ENCODE measurements around the gene SLC16A5. TPM values are rescaled to one million over a fixed set of nuclear protein-coding genes. Genes with fewer than 3 reads are reported as not detected.
A peak's percentile ranks its signal among the peaks of the same experiment; 100 is the strongest.

SLC16A5 gene
- total and polyA plus RNA-seq, 5 experiments from 2014 or later = 1.4 to 14.8 (median 4.1) TPM

DNA sequence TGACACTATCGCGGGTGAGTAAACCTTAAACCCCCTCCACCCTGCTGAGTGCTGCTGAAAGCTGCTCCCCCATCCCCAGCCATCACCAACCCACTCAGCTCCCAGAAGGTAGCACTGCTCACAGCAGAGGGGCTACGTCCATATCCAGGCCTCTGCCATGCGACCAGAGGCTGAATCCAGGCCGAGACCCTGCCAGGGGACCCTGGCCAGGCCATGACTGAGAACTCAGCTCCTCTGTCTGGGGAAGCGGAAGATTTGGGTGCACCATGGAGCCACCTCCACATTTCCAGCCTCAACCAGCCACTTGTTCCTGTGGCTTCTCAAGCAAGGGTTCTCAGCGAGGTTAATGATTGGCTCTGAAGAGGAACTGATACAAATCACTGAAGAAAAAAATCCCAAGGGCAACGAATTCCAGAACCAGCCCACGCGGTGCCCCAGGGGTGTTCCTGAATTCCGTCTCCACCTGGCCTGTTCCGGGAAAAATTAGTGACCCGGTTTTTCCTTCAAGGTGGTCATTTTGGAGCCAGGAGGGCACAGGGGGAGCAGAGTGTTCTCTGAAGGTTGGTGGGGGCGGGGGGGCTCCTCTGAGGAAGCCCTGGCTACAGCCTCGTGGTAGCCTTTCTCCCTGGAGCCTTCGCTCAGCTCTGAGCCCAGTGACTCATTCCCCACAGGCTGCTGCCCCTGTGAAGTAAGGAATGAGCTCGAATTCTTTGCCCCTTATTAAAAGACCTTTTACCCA, 9.3 kb upstream of the SLC16A5 start:
- Mint-ChIP-seq H3K9me3 (no peaks in the 10 kb centered on the region), H3K4me1 (peaks cover 7 to 21% (median 14%) of the 10 kb centered on the region in 4 donors), H3K4me3 (peak overlapping the region in 7 of 10 donors; percentile 14 to 83 (median 64)), H3K27ac (peak overlapping the region in 1 of 10 donors; percentile 74), H3K36me3 (no peaks in the 10 kb centered on the region), H3K27me3 (no peaks in the 10 kb centered on the region)
- ATAC-seq = peak in 1 of 2 donors; percentile 18
- POLR2A ChIA-PET = interaction anchor here (0.6 to 3.8 kb wide), 10 partner anchors 9 to 66 kb away, joined by 3 to 21 read pairs (median 6); partner anchors contain the start of genes ARMC7, MRPL58 and SLC16A5
- DNase-seq = peak in 1 of 10 donors; percentile 9

DNA sequence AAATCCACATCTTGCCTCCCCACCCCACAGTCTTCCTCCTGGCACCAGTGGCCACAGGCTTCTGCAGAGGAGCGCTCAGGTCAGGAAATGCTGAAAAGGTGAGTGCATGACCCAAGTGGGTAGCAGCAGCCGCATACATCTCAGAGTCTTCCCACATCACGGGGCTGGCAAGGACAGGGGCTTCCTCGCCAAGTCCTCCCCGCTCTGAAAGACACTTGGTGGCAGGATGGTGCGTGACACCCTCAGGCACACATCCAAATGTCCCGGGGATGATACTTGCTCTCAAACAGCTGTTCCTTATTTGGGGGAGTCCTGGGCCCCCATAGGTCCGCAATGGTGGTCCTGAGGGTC, 8.8 kb upstream of the SLC16A5 start:
- H3K4me1 Mint-ChIP-seq = peaks cover 10 to 26% (median 17%) of the 10 kb centered on the region in 4 donors
- POLR2A ChIA-PET = interaction anchor here (1.0 to 1.8 kb wide), 3 partner anchors 25 to 66 kb away, joined by 3 to 5 read pairs (median 4); partner anchors contain the start of gene MRPL58
- H3K27me3 Mint-ChIP-seq = no peaks in the 10 kb centered on the region
- no peaks in the 10 kb centered on the region for H3K9me3 Mint-ChIP-seq
- no peak for ATAC-seq
- no peak for DNase-seq
- peak overlapping the region in 4 of 10 donors; percentile 18 to 51 (median 22) for H3K4me3 Mint-ChIP-seq
- H3K27ac Mint-ChIP-seq = peak overlapping the region in 1 of 10 donors; percentile 74
- no peaks in the 10 kb centered on the region for H3K36me3 Mint-ChIP-seq

GRCh38 chr17:75081611-75082540, 5.9 kb upstream of the SLC16A5 start:
- H3K27me3 Mint-ChIP-seq = no peaks in the 10 kb centered on the region
- peak overlapping the region in 5 of 10 donors; percentile 8 to 77 (median 44) for H3K27ac Mint-ChIP-seq
- peak overlapping the region in 1 of 10 donors; percentile 54 for H3K4me3 Mint-ChIP-seq
- H3K9me3 Mint-ChIP-seq = no peaks in the 10 kb centered on the region
- ATAC-seq (no peak), DNase-seq (no peak)
- H3K4me1 Mint-ChIP-seq = peaks cover 19 to 38% (median 29%) of the 10 kb centered on the region in 4 donors
- H3K36me3 Mint-ChIP-seq = no peaks in the 10 kb centered on the region
- POLR2A ChIA-PET = interaction anchor here (1.1 to 1.4 kb wide), 2 partner anchors 15 to 18 kb away, joined by 3 read pairs; no protein-coding TSS in a partner anchor

DNA sequence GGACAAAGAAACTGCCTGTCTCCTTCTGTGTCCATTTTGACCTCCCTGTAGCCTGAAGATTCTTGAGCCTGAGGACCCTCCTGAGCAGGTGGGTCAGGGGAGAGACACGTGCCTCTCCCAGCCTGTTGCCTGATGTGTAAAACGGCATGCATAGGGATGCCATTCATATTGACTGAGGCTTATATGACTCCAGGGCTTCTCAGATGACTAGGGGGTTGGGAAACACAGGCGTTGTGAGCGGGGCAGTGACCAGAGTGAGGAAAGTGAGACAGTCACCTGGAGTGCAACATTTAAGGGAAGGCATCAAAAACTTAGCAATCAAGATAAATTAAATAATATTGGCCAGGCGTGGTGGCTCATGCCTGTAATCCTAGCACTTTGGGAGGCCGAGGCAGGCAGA, 5.1 kb upstream of the SLC16A5 start:
- Mint-ChIP-seq H3K9me3 (no peaks in the 10 kb centered on the region), H3K4me3 (peak overlapping the region in 2 of 10 donors; percentile 33 to 53), H3K4me1 (peaks cover 15 to 38% (median 30%) of the 10 kb centered on the region in 4 donors), H3K36me3 (no peaks in the 10 kb centered on the region), H3K27ac (peak overlapping the region in 5 of 10 donors; percentile 5 to 50 (median 34)), H3K27me3 (no peaks in the 10 kb centered on the region)
- ATAC-seq (no peak), DNase-seq (no peak)
- POLR2A ChIA-PET = interaction anchor here (1.1 to 1.4 kb wide), 2 partner anchors 15 to 17 kb away, joined by 3 read pairs; no protein-coding TSS in a partner anchor

DNA sequence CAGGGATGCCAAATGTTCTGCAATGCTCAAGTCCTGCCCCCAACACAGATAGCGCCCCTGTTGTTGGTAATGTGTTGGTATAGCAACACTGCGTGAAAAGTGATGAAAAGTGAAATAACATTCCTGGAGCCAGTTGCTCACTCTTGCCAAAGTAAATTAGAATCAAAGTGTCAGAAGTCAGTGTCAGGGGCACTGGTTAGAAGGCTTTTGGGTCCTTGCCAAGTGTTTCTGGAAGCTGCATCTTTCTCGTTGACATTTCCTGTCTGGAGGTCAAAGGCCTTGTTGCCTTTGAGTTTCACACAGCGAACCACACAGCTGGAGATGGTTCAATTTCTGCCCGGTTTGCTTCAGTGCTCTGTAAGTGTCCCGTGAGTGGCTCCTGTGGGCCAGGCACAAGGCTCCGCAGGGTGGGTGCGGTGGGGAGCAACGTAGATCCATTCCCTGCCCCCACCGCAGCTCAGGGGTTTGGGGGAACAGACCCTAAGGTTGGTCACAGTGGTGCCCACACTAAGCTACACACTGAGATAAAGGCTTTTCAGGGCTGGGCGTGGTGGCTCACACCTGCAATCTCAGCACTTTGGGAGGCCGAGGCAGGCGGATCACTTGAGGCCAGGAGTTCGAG, 3.6 kb upstream of the SLC16A5 start:
- peak in 9 of 10 donors; percentile 22 to 76 (median 46) for DNase-seq
- H3K9me3 Mint-ChIP-seq = no peaks in the 10 kb centered on the region

GRCh38 chr17:75086496-75087181, 1.1 kb upstream of the SLC16A5 start:
- H3K27ac Mint-ChIP-seq = peak overlapping the region; percentile 50 to 93 (median 79)
- no peaks in the 10 kb centered on the region for H3K27me3 Mint-ChIP-seq
- DNase-seq = no peak
- peak overlapping the region; percentile 52 to 90 (median 80) for H3K4me3 Mint-ChIP-seq
- peaks cover 32 to 61% (median 54%) of the 10 kb centered on the region in 4 donors for H3K4me1 Mint-ChIP-seq
- H3K9me3 Mint-ChIP-seq = no peaks in the 10 kb centered on the region
- no peak for ATAC-seq
- POLR2A ChIA-PET = interaction anchor here (1.2 to 3.1 kb wide), 2 partner anchors 10 to 204 kb away, joined by 3 to 21 read pairs; no protein-coding TSS in a partner anchor
- H3K36me3 Mint-ChIP-seq = no peaks in the 10 kb centered on the region

More for the DNA sequence above, 3.6 kb upstream of the SLC16A5 start:
- Mint-ChIP-seq H3K4me3 (peak overlapping the region in 5 of 10 donors; percentile 15 to 57 (median 20)), H3K4me1 (peaks cover 18 to 42% (median 35%) of the 10 kb centered on the region in 4 donors), H3K27ac (peak overlapping the region in 9 of 10 donors; percentile 69 to 90 (median 83)), H3K36me3 (no peaks in the 10 kb centered on the region), H3K27me3 (no peaks in the 10 kb centered on the region)
- POLR2A ChIA-PET = interaction anchor here (0.7 to 1.4 kb wide), 7 partner anchors 16 to 120 kb away, joined by 3 to 7 read pairs (median 4); partner anchors contain the start of genes ATP5PD and KCTD2
- ATAC-seq = peak; percentile 39 to 68

DNA sequence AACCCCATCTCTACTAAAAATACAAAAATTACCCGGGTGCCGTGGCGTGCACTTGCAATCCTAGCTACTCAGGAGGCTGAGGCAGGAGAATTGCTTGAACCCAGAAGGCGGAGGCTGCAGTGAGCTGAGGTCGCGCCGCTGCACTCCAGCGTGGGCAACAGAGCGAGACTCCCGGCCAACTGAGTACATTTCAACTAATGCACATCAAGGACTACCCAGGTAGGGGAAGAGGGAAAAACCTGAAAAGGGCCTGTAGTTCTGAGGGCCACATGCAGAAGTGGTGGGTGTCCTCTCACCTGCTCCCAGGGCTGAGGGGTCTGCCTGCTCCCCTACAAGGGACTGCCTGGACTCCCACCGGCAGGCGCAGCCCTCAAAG, 584 bp upstream of the SLC16A5 start:
- DNase-seq (no peak), ATAC-seq (peak in 1 of 2 donors; percentile 4)
- H3K27me3 Mint-ChIP-seq = no peaks in the 10 kb centered on the region
- peaks cover 36 to 66% (median 58%) of the 10 kb centered on the region in 4 donors for H3K4me1 Mint-ChIP-seq
- no peaks in the 10 kb centered on the region for H3K36me3 Mint-ChIP-seq
- POLR2A ChIA-PET = interaction anchor here (1.0 to 3.1 kb wide), 6 partner anchors 10 to 204 kb away, joined by 3 to 21 read pairs (median 6); partner anchors contain the start of gene ARMC7
- H3K4me3 Mint-ChIP-seq = peak overlapping the region; percentile 52 to 90 (median 80)
- H3K9me3 Mint-ChIP-seq = no peaks in the 10 kb centered on the region
- H3K27ac Mint-ChIP-seq = peak overlapping the region; percentile 55 to 93 (median 84)

DNA sequence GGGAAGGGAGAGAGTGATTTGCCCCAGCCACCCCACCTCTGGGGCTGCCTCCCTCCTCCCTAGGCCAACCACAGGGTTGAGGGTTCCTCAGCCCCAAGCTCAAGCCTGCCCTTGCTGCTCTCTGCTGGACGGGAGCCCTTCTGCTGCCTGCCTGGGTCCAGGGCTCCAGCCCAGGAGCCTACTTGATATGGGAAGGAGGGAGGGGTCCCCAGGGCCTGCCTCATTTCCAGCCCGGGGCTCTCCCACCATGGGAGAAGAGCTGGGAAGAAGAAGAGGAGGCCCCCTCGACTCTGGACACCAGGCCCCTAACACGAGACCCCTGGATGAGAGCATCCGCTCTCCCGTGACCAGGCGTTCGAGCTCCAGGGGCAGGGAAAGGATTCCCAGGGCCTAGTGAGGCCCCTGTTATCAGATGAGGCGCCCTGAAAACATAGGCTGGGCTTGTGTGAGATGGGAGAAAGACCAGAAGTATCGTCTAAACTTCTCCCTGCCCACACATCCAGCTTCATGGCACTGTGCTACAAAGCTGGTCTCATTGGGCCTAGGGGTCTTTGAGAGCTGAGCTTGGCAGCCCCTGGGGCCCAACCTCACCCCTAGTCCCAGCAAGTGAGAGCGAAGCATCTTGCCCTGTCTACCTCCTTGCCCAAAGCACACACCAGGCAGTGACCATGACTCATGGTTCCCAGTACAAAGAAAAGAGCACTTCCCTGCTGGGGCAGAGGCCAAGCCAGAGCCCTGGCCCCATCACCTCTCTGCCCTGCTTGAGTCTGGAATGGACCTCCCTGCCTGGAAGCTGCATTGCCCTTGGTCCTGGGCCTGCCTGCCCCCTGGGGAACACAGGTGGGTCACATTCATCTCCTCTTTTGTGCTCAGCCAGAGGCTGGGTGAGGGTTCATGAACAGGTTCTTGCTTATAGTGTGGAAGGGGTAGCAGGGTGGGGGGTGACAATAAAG, 987 bp downstream of the SLC16A5 start:
- H3K36me3 Mint-ChIP-seq = no peaks in the 10 kb centered on the region
- H3K27ac Mint-ChIP-seq = peak overlapping the region; percentile 31 to 89 (median 78)
- peak overlapping the region; percentile 70 to 86 (median 78) for H3K4me3 Mint-ChIP-seq
- DNase-seq (no peak), ATAC-seq (no peak)
- H3K9me3 Mint-ChIP-seq = no peaks in the 10 kb centered on the region
- H3K27me3 Mint-ChIP-seq = no peaks in the 10 kb centered on the region
- peaks cover 35 to 65% (median 61%) of the 10 kb centered on the region in 4 donors for H3K4me1 Mint-ChIP-seq
- POLR2A ChIA-PET = interaction anchor here (0.5 to 3.1 kb wide), 14 partner anchors 10 to 1628 kb away, joined by 3 to 21 read pairs (median 4); partner anchors contain the start of genes ARMC7 and MRPL58

- Mint-ChIP-seq H3K4me1 (peaks cover 28 to 59% (median 49%) of the 10 kb centered on the region in 4 donors), H3K27me3 (no peaks in the 10 kb centered on the region), H3K36me3 (no peaks in the 10 kb centered on the region), H3K27ac (peak overlapping the region in 7 of 10 donors; percentile 9 to 75 (median 57)), H3K4me3 (peak overlapping the region in 2 of 10 donors; percentile 26 to 49), H3K9me3 (no peaks in the 10 kb centered on the region)
- POLR2A ChIA-PET = interaction anchor here (0.6 to 0.7 kb wide), 2 partner anchors 24 to 180 kb away, joined by 3 to 6 read pairs; partner anchors contain the start of gene MIF4GD
- ATAC-seq (no peak), DNase-seq (no peak)
Measured at GRCh38 chr17:75090871-75091854, 3.4 kb downstream of the SLC16A5 start.
